M059J (cell line): Measurements from ENCODE around the gene METTL13. TPM values are rescaled to one million over a fixed set of nuclear protein-coding genes. Genes with fewer than 3 reads are reported as not detected.

Experiments used
- DNase-seq: peaks from one replicate; pipeline ENCODE4 v3.0.0-alpha.2; 2012; ENCODE audit warnings: low read depth
- total RNA-seq: library from RNA; depleted of rRNA; stranded (reverse); fragments of >200 nt; shearing (Covaris generic); gene quantifications from 2 replicates; pipeline ENCODE4 v1.2.3, GENCODE V29; 2014; rRNA removed

Gene METTL13
- 21.1 and 27.9 TPM in 2 replicates for total RNA-seq

GRCh38 chr1:171781176-171781875 is at the start of gene METTL13:
METTL13 (plus strand) TSS chr1:171781660; CDS start chr1:171781968, 308 bp downstream.
- peak; percentile 99 for DNase-seq

- no peak for DNase-seq
Observed at GRCh38 chr1:171736196-171736595, 45.3 kb upstream of the METTL13 start.

GRCh38 chr1:171738911-171739310 is 42.5 kb upstream of the METTL13 start:
- peak; percentile 9 for DNase-seq

- DNase-seq, result peak; percentile 41
Observed at GRCh38 chr1:171739656-171740055, 41.8 kb upstream of the METTL13 start.

- DNase-seq, result peak; percentile 39
Observed at GRCh38 chr1:171740356-171740863, 41.0 kb upstream of the METTL13 start.

- DNase-seq, result peak; percentile 60
Observed at GRCh38 chr1:171740987-171741871, 40.2 kb upstream of the METTL13 start.

- peak; percentile 81 for DNase-seq
Observed at GRCh38 chr1:171741872-171742576, 39.4 kb upstream of the METTL13 start, which contains the start of gene VAMP4. VAMP4 (minus strand) TSS chr1:171742065; CDS start chr1:171738414, 3,651 bp downstream.

- DNase-seq, result peak; percentile 71
Observed at GRCh38 chr1:171742577-171742922, 38.9 kb upstream of the METTL13 start.

- peak; percentile 87 for DNase-seq
Observed at GRCh38 chr1:171743081-171743870, 38.2 kb upstream of the METTL13 start.

- no peak for DNase-seq
Observed at GRCh38 chr1:171744986-171745385, 36.5 kb upstream of the METTL13 start.

- DNase-seq, result no peak
Observed at GRCh38 chr1:171748651-171749050, 32.8 kb upstream of the METTL13 start.

- DNase-seq, result no peak
Observed at GRCh38 chr1:171751221-171751620, 30.2 kb upstream of the METTL13 start.

- DNase-seq, result no peak
Observed at GRCh38 chr1:171753182-171753581, 28.3 kb upstream of the METTL13 start.

GRCh38 chr1:171753685-171754352 is 27.6 kb upstream of the METTL13 start:
- DNase-seq, result no peak

GRCh38 chr1:171754353-171754705 is 27.1 kb upstream of the METTL13 start:
- DNase-seq, result peak; percentile 31

GRCh38 chr1:171754971-171755370 is 26.5 kb upstream of the METTL13 start:
- DNase-seq, result no peak

- no peak for DNase-seq
Observed at GRCh38 chr1:171756856-171757255, 24.6 kb upstream of the METTL13 start.

- DNase-seq, result no peak
Observed at GRCh38 chr1:171758011-171758410, 23.4 kb upstream of the METTL13 start.

GRCh38 chr1:171762143-171762563 is 19.3 kb upstream of the METTL13 start:
- DNase-seq, result no peak

- no peak for DNase-seq
Observed at GRCh38 chr1:171763764-171764163, 17.7 kb upstream of the METTL13 start.

GRCh38 chr1:171769171-171769570 is 12.3 kb upstream of the METTL13 start:
- DNase-seq, result no peak
